Measurements from ENCODE around the gene PHF13.
"Not testable (repeated sequence)": the region's sequence is repeated elsewhere in the genome, so short reads cannot be mapped to it uniquely, and the experiment has no call there.

PHF13 gene

GRCh38 chr1:6628971-6629479, 15.5 kb downstream of the PHF13 start:
- no peak for DNase-seq (ENCODE audit: low read depth)

- DNase-seq (ENCODE audit: low read depth): no peak
Measured at GRCh38 chr1:6630027-6630426, 16.5 kb downstream of the PHF13 start.

- no peak for DNase-seq (ENCODE audit: low read depth)
Measured at GRCh38 chr1:6631058-6631457, 17.5 kb downstream of the PHF13 start.

GRCh38 chr1:6632588-6633514, 19.3 kb downstream of the PHF13 start:
- no peak for DNase-seq (ENCODE audit: low read depth)

GRCh38 chr1:6634371-6635052, 21.0 kb downstream of the PHF13 start:
- DNase-seq (ENCODE audit: low read depth): no peak

- no peak for DNase-seq (ENCODE audit: low read depth)
Measured at GRCh38 chr1:6635161-6635909, 21.8 kb downstream of the PHF13 start.

- DNase-seq (ENCODE audit: low read depth): no peak
Measured at GRCh38 chr1:6635910-6636760, 22.6 kb downstream of the PHF13 start.

GRCh38 chr1:6636778-6637177, 23.2 kb downstream of the PHF13 start:
- not testable (repeated sequence) for DNase-seq (ENCODE audit: low read depth)

GRCh38 chr1:6637770-6638169, 24.2 kb downstream of the PHF13 start:
- DNase-seq (ENCODE audit: low read depth): no peak

- no peak for DNase-seq (ENCODE audit: low read depth)
Measured at GRCh38 chr1:6638226-6638625, 24.7 kb downstream of the PHF13 start.

GRCh38 chr1:6640867-6641266, 27.3 kb downstream of the PHF13 start:
- DNase-seq (ENCODE audit: low read depth): not testable (repeated sequence)

- no peak for DNase-seq (ENCODE audit: low read depth)
Measured at GRCh38 chr1:6645018-6645417, 31.5 kb downstream of the PHF13 start.

- DNase-seq (ENCODE audit: low read depth): no peak
Measured at GRCh38 chr1:6646499-6647148, 33.1 kb downstream of the PHF13 start.

GRCh38 chr1:6648556-6648955, 35.0 kb downstream of the PHF13 start:
- no peak for DNase-seq (ENCODE audit: low read depth)

GRCh38 chr1:6651909-6652308, 38.4 kb downstream of the PHF13 start:
- no peak for DNase-seq (ENCODE audit: low read depth)

- no peak for DNase-seq (ENCODE audit: low read depth)
Measured at GRCh38 chr1:6652986-6653385, 39.5 kb downstream of the PHF13 start.

GRCh38 chr1:6653436-6654290, 40.1 kb downstream of the PHF13 start:
- DNase-seq (ENCODE audit: low read depth): no peak

GRCh38 chr1:6657138-6657537, 43.6 kb downstream of the PHF13 start:
- no peak for DNase-seq (ENCODE audit: low read depth)

- DNase-seq (ENCODE audit: low read depth): no peak
Measured at GRCh38 chr1:6658359-6659060, 45.0 kb downstream of the PHF13 start.
